ENCODE results near the gene GRM7.

- TF ChIP-seq CTCF (IDR thresholded peaks at IDR 0.05), result no peak
- TF ChIP-seq POLR2A (IDR thresholded peaks at IDR 0.05), result no peak
- no peak for TF ChIP-seq POLR2AphosphoS5 (IDR thresholded peaks at IDR 0.05)
Observed at GRCh38 chr3:7328339-7328738, 467.4 kb downstream of the GRM7 start.
